ENCODE results near the gene MRPL50. TPM values are rescaled to one million over a fixed set of nuclear protein-coding genes. Genes with fewer than 3 reads are reported as not detected.

The MRPL50 gene
- total RNA-seq, 1 experiment from 2014 or later = 11.9 TPM

- Histone ChIP-seq H2AFZ (peak overlapping the region; percentile 80), H3K4me2 (peak overlapping the region; percentile 91), H4K20me1 (ENCODE audit: insufficient read depth) (no peaks in the 10 kb centered on the region), H3K79me2 (ENCODE audit: low read depth) (peaks cover 67% of the 10 kb centered on the region), H3K36me3 (ENCODE audit: low read depth) (peaks cover 64% of the 10 kb centered on the region), H3K4me3 (peak overlapping the region; percentile 81), H3K9me3 (ENCODE audit: insufficient read depth, low read depth) (peaks cover 21% of the 10 kb centered on the region), H3K9me2 (ENCODE audit: insufficient read depth) (no peaks in the 10 kb centered on the region), H3K27ac (no peak overlapping the region), H3K4me1 (replicated peaks; ENCODE audit: insufficient read depth) (peaks cover 19% of the 10 kb centered on the region), H3F3A (ENCODE audit: insufficient read depth, low read depth) (no peaks in the 10 kb centered on the region), H3K27me3 (ENCODE audit: insufficient read depth, low read depth) (no peaks in the 10 kb centered on the region)
- ChIA-PET POLR2A (ENCODE audit: unreplicated experiment) (interaction anchor here (0.5 to 0.8 kb wide), 5 partner anchors 16 to 258 kb away, joined by 3 to 13 read pairs (median 10); no protein-coding TSS in a partner anchor), CTCF (interaction anchor here (0.6 to 0.7 kb wide), 2 partner anchors 27 to 76 kb away, joined by 3 to 5 read pairs; no protein-coding TSS in a partner anchor)
- DNase-seq = no peak
- TF ChIP-seq EZH2 (IDR thresholded peaks at IDR 0.05; ENCODE audit: low read depth) (no peak), CTCF (conservative IDR thresholded peaks at IDR 0.05) (no peak)
- intact Hi-C loops (cut with micrococcal nuclease; ENCODE audit: unreplicated experiment) = loop anchor here (1.0 to 5.0 kb wide), 2 partner anchors 134 to 1577 kb away; partner anchors contain the start of genes NR4A3 and RNF20
- BruUV-seq (replicated peaks) = TSS peak; percentile 41
Observed at GRCh38 chr9:101398930-101399642, 668 bp upstream of the MRPL50 start.

- no peak for DNase-seq
- CTCF ChIA-PET = no interaction called here
Observed at GRCh38 chr9:101397746-101398067, 711 bp downstream of the MRPL50 start.

GRCh38 chr9:101394687-101395086 is 3.7 kb downstream of the MRPL50 start:
- Histone ChIP-seq H3K4me1 (replicated peaks; ENCODE audit: insufficient read depth) (peaks cover 15% of the 10 kb centered on the region), H3K4me3 (no peak overlapping the region), H3K36me3 (ENCODE audit: low read depth) (peaks cover 26% of the 10 kb centered on the region), H3K9me3 (ENCODE audit: insufficient read depth, low read depth) (peaks cover 11% of the 10 kb centered on the region; the same call in 1 of the 2 replicates), H3K27ac (no peak overlapping the region), H3F3A (ENCODE audit: insufficient read depth, low read depth) (0 out of 2 replicates have a peak, but pooled peaks cover 2% of the 10 kb centered on the region), H3K79me2 (ENCODE audit: low read depth) (peaks cover 83% of the 10 kb centered on the region), H3K9me2 (ENCODE audit: insufficient read depth) (no peaks in the 10 kb centered on the region), H4K20me1 (ENCODE audit: insufficient read depth) (no peaks in the 10 kb centered on the region; the same call in 1 of the 2 replicates), H2AFZ (no peak overlapping the region), H3K27me3 (ENCODE audit: insufficient read depth, low read depth) (no peaks in the 10 kb centered on the region), H3K4me2 (no peak overlapping the region)
- ChIA-PET POLR2A (ENCODE audit: unreplicated experiment) (no interaction called here), CTCF (no interaction called here)
- intact Hi-C loops (cut with micrococcal nuclease; ENCODE audit: unreplicated experiment) = loop anchor here (5.0 kb wide), 1 partner anchor 1572 kb away; the partner anchor contains the start of gene NR4A3
- no peak for DNase-seq
- TF ChIP-seq EZH2 (IDR thresholded peaks at IDR 0.05; ENCODE audit: low read depth) = no peak
- no peak for TF ChIP-seq CTCF (conservative IDR thresholded peaks at IDR 0.05)
- BruUV-seq (replicated peaks) = no TSS peak

More at GRCh38 chr9:101397746-101398067, 711 bp downstream of the MRPL50 start:
- Histone ChIP-seq H3K9me2 (ENCODE audit: insufficient read depth) (no peaks in the 10 kb centered on the region), H3K36me3 (ENCODE audit: low read depth) (peaks cover 51% of the 10 kb centered on the region), H3K4me3 (peak overlapping the region; percentile 84), H3K27me3 (ENCODE audit: insufficient read depth, low read depth) (no peaks in the 10 kb centered on the region), H3K4me1 (replicated peaks; ENCODE audit: insufficient read depth) (peaks cover 19% of the 10 kb centered on the region), H3K9me3 (ENCODE audit: insufficient read depth, low read depth) (peaks cover 17% of the 10 kb centered on the region), H3K79me2 (ENCODE audit: low read depth) (peaks cover 81% of the 10 kb centered on the region), H3K27ac (peak overlapping the region; percentile 35), H4K20me1 (ENCODE audit: insufficient read depth) (no peaks in the 10 kb centered on the region), H2AFZ (peak overlapping the region; percentile 99), H3K4me2 (peak overlapping the region; percentile 99), H3F3A (ENCODE audit: insufficient read depth, low read depth) (no peaks in the 10 kb centered on the region)
- intact Hi-C loops (cut with micrococcal nuclease; ENCODE audit: unreplicated experiment) = loop anchor here (1.0 to 5.0 kb wide), 2 partner anchors 136 to 1575 kb away; partner anchors contain the start of genes NR4A3 and RNF20
- POLR2A ChIA-PET (ENCODE audit: unreplicated experiment) = no interaction called here
- BruUV-seq (replicated peaks) = no TSS peak
- no peak for TF ChIP-seq CTCF (conservative IDR thresholded peaks at IDR 0.05)
- TF ChIP-seq EZH2 (IDR thresholded peaks at IDR 0.05; ENCODE audit: low read depth) = no peak

All from PC-9 (cell line).